NCI-H774 (cell line): ENCODE data around the gene CEP112.

Experiments used
- DNase-seq: peaks from one replicate; lab custom pipeline; 2025; lab: John Stamatoyannopoulos, UW

Gene CEP112

DNA sequence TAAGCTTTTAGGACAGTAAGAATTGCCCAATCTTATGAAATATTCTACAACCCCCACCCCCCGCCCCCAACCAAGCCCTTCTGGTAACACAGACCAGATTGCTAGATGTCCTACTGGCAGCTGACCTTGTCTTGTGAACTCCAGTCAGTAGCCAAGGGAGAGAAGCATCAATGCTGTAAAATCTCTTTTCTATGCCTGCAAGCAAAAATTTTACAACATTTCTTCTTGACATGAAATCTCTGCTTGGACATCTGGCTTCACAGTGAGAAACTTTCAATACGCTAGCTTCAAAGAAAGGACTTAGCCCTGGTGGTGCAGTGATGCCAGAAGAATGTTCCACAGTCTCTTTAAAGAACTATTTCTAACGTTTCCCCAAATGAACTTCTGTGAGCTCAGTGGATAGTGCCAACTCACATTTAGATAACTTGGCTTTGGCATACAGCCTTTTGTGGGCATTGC, 461.2 kb downstream of the CEP112 start:
- DNase-seq = no peak

DNA sequence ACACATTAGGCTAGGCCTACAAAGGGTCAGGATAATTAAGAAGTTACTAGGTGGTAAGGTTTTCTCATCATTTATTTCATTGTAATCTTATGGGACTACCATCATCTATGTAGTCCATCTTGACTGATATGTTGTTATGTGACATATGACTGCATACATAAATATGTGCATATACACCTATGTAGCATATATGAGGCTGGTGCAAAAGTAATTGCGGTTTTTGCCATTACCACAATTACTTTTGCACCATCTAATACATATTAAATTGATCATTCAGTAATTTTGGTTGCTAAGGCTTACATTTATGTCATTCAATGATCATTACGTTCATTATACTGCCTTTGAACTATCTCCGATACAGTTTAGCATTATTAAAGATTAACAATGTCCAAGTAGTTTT, 462.7 kb downstream of the CEP112 start:
- DNase-seq = no peak

- DNase-seq = no peak
These were observed 464.1 kb downstream of the CEP112 start for GRCh38 chr17:65727832-65728231.

- DNase-seq = no peak
These were observed 464.7 kb downstream of the CEP112 start for GRCh38 chr17:65727246-65727645.

DNA sequence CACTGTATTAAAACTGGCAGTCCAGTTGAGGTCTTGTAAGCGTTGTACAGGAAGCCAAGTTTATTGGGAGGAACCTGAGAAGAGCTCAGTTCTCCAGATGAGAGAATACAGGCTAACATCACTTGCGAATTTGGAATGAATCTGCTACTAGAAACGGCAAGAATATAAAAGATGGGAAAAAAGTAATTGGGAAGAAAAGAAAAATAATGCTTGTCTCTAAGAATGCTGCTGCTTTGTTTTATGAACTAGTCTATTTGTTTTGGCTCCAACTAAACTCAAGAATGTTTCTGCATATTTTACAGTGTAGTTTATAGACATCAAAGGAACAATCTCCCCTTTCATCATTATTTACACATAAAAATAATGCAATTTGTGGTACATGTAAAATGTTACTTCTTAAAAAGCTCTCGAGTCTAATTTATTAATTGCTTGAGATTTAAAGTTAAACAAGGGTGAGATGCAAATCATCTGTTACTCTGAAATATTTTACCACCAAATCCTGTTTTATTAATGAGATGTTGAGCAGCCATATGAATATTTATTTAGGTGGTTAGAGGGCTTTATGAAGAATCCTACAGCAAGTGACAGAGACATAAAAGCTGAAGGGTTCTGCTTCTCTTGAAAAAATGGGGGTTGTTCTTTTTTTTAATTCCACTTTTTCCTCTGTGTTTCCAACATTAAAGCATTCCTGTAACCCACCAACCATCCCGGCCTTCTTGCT, 468.3 kb downstream of the CEP112 start:
- DNase-seq = no peak

- no peak for DNase-seq
These were observed 473.3 kb downstream of the CEP112 start for GRCh38 chr17:65718601-65719000.

DNA sequence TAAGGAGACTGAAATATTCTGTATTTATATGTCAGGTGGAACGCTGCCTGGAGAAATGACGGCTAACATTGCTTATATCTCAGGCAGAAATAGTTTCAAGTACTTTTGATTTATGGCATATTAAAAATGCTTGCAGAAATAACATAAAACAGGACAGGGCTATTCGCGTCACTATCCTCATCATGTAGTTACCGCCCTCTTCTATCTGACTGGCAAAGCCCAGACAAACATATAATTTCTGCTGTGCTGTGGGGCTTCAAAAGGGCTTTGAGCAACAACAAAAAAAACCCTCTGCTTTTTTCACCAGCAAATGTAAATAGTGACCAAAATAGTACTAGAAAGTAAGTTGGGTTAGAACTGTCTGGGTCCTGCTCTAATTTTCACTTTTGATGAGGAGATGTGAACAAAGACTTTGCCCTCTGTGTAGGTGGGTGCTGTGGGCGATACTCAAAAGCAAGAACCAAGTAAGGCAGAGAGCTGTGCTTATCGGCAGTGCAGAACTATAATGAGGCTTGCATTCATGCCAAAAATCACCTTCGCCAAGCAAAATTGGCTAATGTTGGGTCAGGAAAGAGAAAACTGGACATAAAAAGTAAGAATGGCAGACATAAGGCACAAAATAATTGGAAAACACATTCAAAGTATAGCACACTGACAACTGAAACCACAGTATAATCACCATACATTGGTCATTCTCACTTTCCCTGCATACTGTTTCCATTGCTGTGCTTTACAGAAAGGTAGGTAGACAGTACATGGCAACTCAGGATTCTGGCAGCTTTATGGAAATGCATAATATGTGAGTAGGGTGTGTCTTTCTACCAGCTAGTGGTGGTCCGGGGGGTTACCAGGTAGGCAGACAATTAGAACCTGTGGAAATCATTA, 479.3 kb downstream of the CEP112 start:
- DNase-seq = no peak

DNA sequence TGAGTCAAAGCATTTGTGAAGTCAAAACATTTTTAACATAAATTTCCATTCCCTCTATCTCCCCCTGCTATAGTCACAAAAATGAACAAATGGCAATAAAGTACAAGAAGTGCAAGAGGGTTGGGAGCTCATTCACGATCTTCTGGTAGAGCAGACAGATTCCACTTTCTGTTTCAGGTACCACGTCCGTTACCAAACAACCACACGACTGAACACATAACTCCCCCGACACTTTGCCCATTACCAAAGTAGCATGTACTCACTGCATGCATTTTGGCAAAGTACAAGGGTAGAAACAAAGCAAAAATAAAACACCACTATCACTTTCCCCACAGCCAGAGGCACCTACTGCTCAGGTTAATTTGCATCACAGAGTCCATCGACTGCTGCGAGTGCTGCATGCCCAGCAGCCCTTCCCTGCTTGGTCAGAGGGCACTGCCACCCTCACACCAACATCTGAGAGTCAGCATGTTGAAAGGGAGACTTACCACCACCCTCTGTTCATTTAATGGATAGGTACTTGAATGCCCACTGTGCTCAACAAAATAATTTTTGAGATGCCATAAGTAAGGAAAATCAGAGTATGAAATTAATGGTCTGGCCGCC, 480.2 kb downstream of the CEP112 start:
- no peak for DNase-seq

GRCh38 chr17:65707780-65708179, 484.2 kb downstream of the CEP112 start:
- DNase-seq = no peak

DNA sequence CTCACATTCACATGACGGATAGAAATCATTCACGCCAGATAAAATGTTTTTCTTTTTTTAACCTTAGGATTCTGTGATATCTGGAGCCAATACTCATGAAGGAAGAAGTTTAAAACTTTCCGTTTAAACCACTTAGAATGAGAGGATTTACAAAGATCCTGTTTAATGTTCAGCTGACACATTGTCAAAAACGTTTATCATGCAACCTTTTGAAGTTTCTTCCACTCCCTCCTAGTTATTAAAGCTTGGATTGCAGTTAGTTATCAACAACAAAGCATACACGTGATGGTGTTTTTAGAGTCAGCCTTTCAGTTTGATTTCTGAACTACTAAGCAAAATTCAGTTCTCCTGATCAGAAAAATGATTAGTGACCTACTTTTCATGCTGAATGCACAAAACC, 487.2 kb downstream of the CEP112 start:
- DNase-seq = no peak

GRCh38 chr17:65703891-65704290, 488.0 kb downstream of the CEP112 start:
- no peak for DNase-seq

DNA sequence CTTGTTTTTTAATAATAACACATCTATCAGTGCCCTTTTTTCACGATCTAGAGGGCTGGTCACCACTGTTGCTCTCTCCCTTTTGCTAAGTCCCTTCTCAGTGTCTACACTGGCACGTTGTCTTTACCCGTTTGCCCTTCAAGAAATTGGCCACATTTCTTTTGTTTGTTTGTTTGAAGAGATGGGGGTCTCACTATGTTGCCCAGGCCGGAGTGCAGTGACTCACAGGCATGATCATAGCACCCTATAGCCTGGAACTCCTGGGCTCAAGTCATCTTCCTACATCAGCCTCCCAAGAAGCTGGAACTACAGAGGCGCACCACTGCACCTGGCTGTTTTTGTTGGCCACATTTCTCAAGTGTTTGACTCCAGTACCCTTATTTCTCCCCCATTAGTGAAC, 492.5 kb downstream of the CEP112 start:
- DNase-seq = no peak

- DNase-seq = no peak
These were observed 493.4 kb downstream of the CEP112 start for GRCh38 chr17:65698381-65699061.

- DNase-seq = no peak
These were observed 494.3 kb downstream of the CEP112 start for GRCh38 chr17:65697661-65698060.

- DNase-seq = no peak
These were observed 495.1 kb downstream of the CEP112 start for GRCh38 chr17:65696739-65697394.

DNA sequence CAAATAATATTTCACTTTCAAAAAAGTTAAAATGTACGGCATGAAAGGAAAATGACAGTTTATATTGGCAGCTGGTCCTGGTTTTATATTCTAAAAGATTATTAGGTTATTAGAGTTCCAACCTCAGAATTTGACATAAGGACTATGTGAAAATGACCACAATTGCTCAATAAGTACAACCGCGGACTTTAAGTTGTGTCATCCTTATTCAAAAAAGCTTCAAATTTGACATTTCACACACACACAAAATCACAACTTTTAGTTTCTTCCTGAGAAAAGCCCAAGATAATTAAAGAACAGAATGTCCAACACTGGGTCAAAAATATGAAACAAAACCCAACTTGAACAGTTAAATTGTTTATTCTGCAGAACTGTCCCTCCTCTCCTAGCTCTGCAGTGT, 497.3 kb downstream of the CEP112 start:
- no peak for DNase-seq

- no peak for DNase-seq
These were observed 501.2 kb downstream of the CEP112 start for GRCh38 chr17:65690626-65691310.

DNA sequence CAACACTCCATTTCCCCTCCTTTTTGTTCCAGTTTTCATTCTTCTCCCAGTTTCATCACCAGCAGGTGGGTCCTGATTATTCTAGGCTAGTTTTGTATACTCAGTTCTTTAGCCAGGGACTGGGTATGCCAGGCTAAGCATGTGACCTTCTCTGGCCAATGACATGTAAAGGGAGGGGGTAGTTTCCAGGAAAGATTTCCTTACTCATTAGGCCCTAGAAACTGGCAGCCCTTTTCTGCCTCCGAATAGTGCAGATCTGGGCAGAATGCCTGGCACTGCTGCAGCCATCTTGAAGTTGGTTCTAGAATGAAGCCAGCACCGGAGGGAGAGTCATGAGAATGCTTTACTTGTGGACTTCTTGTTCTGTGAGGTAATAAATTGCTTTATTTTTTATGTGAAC, 503.6 kb downstream of the CEP112 start:
- no peak for DNase-seq

DNA sequence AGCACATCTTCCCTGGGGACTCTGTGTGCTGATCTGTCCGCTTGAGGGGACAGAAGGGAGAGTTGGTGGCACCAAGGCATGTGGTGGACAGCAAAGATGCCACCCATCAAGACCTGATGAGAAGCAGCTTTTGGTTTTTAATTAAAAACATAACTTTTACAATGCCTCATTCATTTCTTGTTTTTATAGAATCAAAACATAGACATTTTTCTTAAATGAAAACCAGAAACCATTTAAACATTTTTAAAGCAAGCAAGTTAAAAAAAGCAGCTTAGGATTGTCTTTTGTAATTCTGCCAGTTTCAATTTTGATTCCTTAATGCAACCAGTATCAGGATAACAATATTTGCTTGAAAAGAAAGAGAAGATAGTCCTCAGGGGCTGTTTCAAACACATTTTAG, 506.8 kb downstream of the CEP112 start:
- DNase-seq = no peak

DNA sequence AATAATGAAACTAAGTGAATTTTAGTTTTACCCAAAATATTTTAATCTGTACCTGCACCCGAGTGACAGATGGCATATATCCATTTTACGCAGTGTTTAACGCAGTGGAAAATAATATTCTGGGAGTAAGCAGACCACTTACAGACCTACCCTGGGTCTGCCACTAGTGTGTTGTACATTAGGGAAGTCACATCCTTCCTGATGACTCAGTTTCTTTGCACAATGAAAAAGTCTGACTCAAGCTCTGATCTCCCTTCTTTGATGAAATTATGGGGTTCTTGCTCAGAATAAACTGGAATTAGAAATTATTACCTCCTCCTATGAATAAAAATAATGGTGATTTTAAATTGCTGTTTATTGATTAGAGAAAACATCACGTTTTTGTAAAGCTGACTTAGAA, 507.3 kb downstream of the CEP112 start:
- no peak for DNase-seq

GRCh38 chr17:65683428-65683827, 508.5 kb downstream of the CEP112 start:
- DNase-seq = no peak
